DOHH2 (cell line): ENCODE data around the gene SPTBN1.

ENCODE experiments used
- H3F3A ChIP-seq: fragments of 200-600 bp; sonication (generic), shearing (Covaris generic); 2 replicates; pipeline ENCODE4 v1.6.0; 2016; ENCODE audit warnings: antibody characterized with exemption, mild to moderate bottlenecking; ENCODE audit not compliant: control insufficient read depth, insufficient read depth
- H3K27ac ChIP-seq: fragments of 200-600 bp; sonication (generic); 2 replicates; pipeline ENCODE4 v1.5.1; 2014; ENCODE audit warnings: low read depth, mild to moderate bottlenecking, low read length, moderate library complexity
- H3K27me3 ChIP-seq: fragments of 200-600 bp; sonication (generic); 2 replicates; pipeline ENCODE4 v1.6.1; 2014; ENCODE audit warnings: mild to moderate bottlenecking, low read length, mixed read lengths; ENCODE audit not compliant: control insufficient read depth
- H3K36me3 ChIP-seq: fragments of 200-600 bp; sonication (generic); 2 replicates; pipeline ENCODE4 v1.6.1; 2014; ENCODE audit warnings: mild to moderate bottlenecking, low read length, moderate library complexity, mixed read lengths; ENCODE audit not compliant: control insufficient read depth
- H3K4me1 ChIP-seq: fragments of 200-600 bp; sonication (generic); 2 replicates; pipeline ENCODE4 v1.6.1; 2014; ENCODE audit warnings: mild to moderate bottlenecking, low read length, mixed read lengths; ENCODE audit not compliant: control insufficient read depth
- H3K4me2 ChIP-seq: fragments of 200-600 bp; sonication (generic); 2 replicates; pipeline ENCODE4 v1.6.0; 2014; ENCODE audit warnings: mild to moderate bottlenecking, low read length, moderate library complexity
- H3K4me3 ChIP-seq: fragments of 200-600 bp; sonication (generic); 2 replicates; pipeline ENCODE4 v1.5.1; 2014; ENCODE audit warnings: mild to moderate bottlenecking, low read length, mixed read lengths
- H3K79me2 ChIP-seq: fragments of 200-600 bp; sonication (generic); 2 replicates; pipeline ENCODE4 v1.6.1; 2014; ENCODE audit warnings: mild to moderate bottlenecking, low read length, mixed read lengths; ENCODE audit not compliant: control insufficient read depth
- H3K9me2 ChIP-seq: fragments of 200-600 bp; sonication (generic); replicated peaks from 2 replicates; pipeline ENCODE4 v1.6.1; 2014; ENCODE audit warnings: mild to moderate bottlenecking, low read length, mixed read lengths; ENCODE audit not compliant: control insufficient read depth
- H3K9me3 ChIP-seq: fragments of 200-600 bp; sonication (generic); 2 replicates; pipeline ENCODE4 v1.6.1; 2014; ENCODE audit warnings: antibody characterized with exemption, low read length, mixed read lengths; ENCODE audit not compliant: control insufficient read depth, insufficient read depth
- H4K20me1 ChIP-seq: fragments of 200-600 bp; sonication (generic); 2 replicates; pipeline ENCODE4 v1.6.0; 2014; ENCODE audit warnings: low read depth, mild to moderate bottlenecking, antibody characterized with exemption, low read length, moderate library complexity; ENCODE audit not compliant: control insufficient read depth, insufficient read depth
- CTCF ChIP-seq: fragments of 200-600 bp; sonication (generic); IDR thresholded peaks from one replicate; pipeline ENCODE4 v1.5.1; 2014; ENCODE audit warnings: antibody characterized with exemption, mild to moderate bottlenecking, low read depth, low read length; ENCODE audit not compliant: poor library complexity, severe bottlenecking
- EZH2phosphoT487 ChIP-seq: fragments of 200-600 bp; sonication (generic); IDR thresholded peaks from 2 replicates; pipeline ENCODE4 v1.6.1; 2017; ENCODE audit warnings: borderline replicate concordance, mild to moderate bottlenecking, antibody characterized with exemption, low read length, moderate library complexity, mixed read lengths

The SPTBN1 gene

GRCh38 chr2:54557601-54558187, 101.6 kb downstream of the SPTBN1 start:
- no peak for TF ChIP-seq EZH2phosphoT487
- TF ChIP-seq CTCF: peak; percentile 31
- Histone ChIP-seq H3F3A (peaks cover 3% of the 10 kb centered on the region; the same call in 1 of the 2 replicates), H3K36me3 (no peaks in the 10 kb centered on the region), H4K20me1 (no peaks in the 10 kb centered on the region), H3K4me3 (peak overlapping the region; percentile 85), H3K79me2 (peaks cover 7% of the 10 kb centered on the region), H3K4me2 (peak overlapping the region; percentile 93), H3K27me3 (peaks cover 22% of the 10 kb centered on the region), H3K9me3 (no peaks in the 10 kb centered on the region), H3K4me1 (peaks cover 42% of the 10 kb centered on the region), H3K27ac (peak overlapping the region; percentile 32; the same call in 1 of the 2 replicates), H3K9me2 (no peaks in the 10 kb centered on the region)

DNA sequence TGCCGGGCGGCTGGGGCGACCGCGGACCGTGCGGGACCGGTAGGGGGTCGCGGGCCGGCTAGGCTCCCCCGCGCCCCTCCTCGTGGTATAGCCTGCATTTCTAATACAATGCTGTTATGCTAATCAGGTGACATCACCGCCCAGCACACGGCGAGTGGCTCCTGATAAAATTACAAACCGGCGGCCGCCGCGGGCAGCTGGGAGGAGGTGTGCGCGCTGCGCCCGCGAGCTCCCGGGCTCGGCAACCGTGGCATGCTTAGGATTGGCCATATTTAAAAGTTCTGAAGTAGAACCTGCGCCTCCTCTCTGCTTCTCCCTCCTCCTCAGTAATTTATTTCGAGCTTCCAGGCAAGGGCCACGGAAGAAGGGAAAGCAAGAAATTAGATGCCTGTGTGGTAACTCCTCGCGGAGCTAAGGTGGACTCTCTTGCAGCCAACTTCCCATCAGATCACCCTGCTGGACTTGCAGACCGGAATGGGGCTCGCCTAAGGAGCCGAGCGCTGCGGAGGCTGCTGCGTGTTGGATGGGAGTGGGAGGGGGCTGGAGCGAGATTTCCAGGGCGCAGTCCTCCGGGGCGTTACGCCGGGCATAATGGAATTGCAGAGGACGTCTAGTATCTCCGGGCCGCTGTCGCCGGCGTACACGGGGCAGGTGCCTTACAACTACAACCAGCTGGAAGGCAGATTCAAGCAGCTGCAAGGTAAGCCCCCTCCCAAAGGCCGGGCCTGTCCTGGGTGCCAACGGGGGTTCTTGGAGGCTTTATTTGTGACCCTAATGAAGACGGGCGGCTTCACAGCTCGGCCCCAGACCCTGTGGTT, 102.3 kb downstream of the SPTBN1 start:
- no peak for TF ChIP-seq CTCF
- no peak for TF ChIP-seq EZH2phosphoT487
- Histone ChIP-seq H3K27ac (peak overlapping the region; percentile 32; the same call in 1 of the 2 replicates), H3K27me3 (peaks cover 22% of the 10 kb centered on the region), H3K9me3 (no peaks in the 10 kb centered on the region), H3K36me3 (no peaks in the 10 kb centered on the region), H4K20me1 (no peaks in the 10 kb centered on the region), H3K79me2 (peaks cover 7% of the 10 kb centered on the region), H3K4me1 (peaks cover 42% of the 10 kb centered on the region), H3K4me3 (peak overlapping the region; percentile 85), H3K4me2 (peak overlapping the region; percentile 93), H3F3A (peaks cover 3% of the 10 kb centered on the region; the same call in 1 of the 2 replicates), H3K9me2 (no peaks in the 10 kb centered on the region)

GRCh38 chr2:54559006-54559445, 102.9 kb downstream of the SPTBN1 start:
- Histone ChIP-seq H3K4me2 (peak overlapping the region; percentile 93), H3K36me3 (no peaks in the 10 kb centered on the region), H3K4me3 (peak overlapping the region; percentile 85), H3K9me2 (no peaks in the 10 kb centered on the region), H3F3A (peaks cover 3% of the 10 kb centered on the region; the same call in 1 of the 2 replicates), H3K27ac (no peak overlapping the region), H3K27me3 (peaks cover 22% of the 10 kb centered on the region), H4K20me1 (no peaks in the 10 kb centered on the region), H3K4me1 (peaks cover 42% of the 10 kb centered on the region), H3K79me2 (peaks cover 7% of the 10 kb centered on the region), H3K9me3 (no peaks in the 10 kb centered on the region)
- no peak for TF ChIP-seq CTCF
- no peak for TF ChIP-seq EZH2phosphoT487
